Transverse colon (tissue), 4 donors: Measurements from ENCODE around the gene DTX3L. TPM values are rescaled to one million over a fixed set of nuclear protein-coding genes. Genes with fewer than 3 reads are reported as not detected.

Source experiments
- DNase-seq: peaks from one replicate; pipeline ENCODE4 v3.0.0-alpha.2; 2019
- H3K27ac ChIP-seq, 4 donors: fragments of 200-600 bp; sonication (generic); 2 replicates each; pipeline ENCODE4 v1.5.1; 2016 to 2018; ENCODE audit warnings: inconsistent platforms in 4 of 4
- H3K27me3 ChIP-seq: fragments of 200-600 bp; sonication (generic); 2 replicates; pipeline ENCODE4 v1.5.1; 2017; ENCODE audit warnings: inconsistent platforms
- H3K36me3 ChIP-seq, 4 donors: fragments of 200-600 bp; sonication (generic); 2 replicates each; pipeline ENCODE4 v1.5.1; 2017 to 2019; ENCODE audit warnings: inconsistent platforms in 4 of 4
- H3K4me1 ChIP-seq, 4 donors: fragments of 200-600 bp; sonication (generic); 2 replicates each; pipeline ENCODE4 v1.5.1; 2017 to 2020; ENCODE audit warnings: inconsistent platforms in 4 of 4
- H3K4me3 ChIP-seq, 4 donors: fragments of 200-600 bp; sonication (generic); 1 replicate in 1 of 4; 2 replicates in 3 of 4; pipeline versions ENCODE4 v1.5.1 to v1.6.1; 2017 to 2019; ENCODE audit warnings: inconsistent platforms in 4 of 4
- H3K9me3 ChIP-seq, 2 donors: fragments of 200-600 bp; sonication (generic); 2 replicates each; pipeline ENCODE4 v1.5.1; 2017 to 2019; ENCODE audit warnings: inconsistent platforms in 2 of 2
- CTCF ChIP-seq, 5 experiments: fragments of 200-600 bp in 3 of 5; fragments of 450-650 bp in 2 of 5; sonication (generic) in 3 of 5; IDR thresholded peaks; 1 replicate in 2 of 5; 2 replicates in 3 of 5; pipeline ENCODE4 v1.5.1; 2016 to 2017; ENCODE audit warnings: antibody characterized with exemption in 5 of 5, inconsistent platforms in 3 of 5, mild to moderate bottlenecking in 2 of 5, moderate library complexity in 1 of 5
- EP300 ChIP-seq: sonication (generic); formaldehyde crosslinking; IDR thresholded peaks from one replicate; pipeline ENCODE4 v1.6.1; 2017; ENCODE audit warnings: antibody characterized with exemption, low read depth
- POLR2A ChIP-seq: fragments of 450-650 bp; IDR thresholded peaks from one replicate; pipeline ENCODE4 v1.6.1; 2016; ENCODE audit warnings: antibody characterized with exemption, mild to moderate bottlenecking, moderate library complexity
- POLR2AphosphoS5 ChIP-seq, 3 donors: sonication (generic); formaldehyde crosslinking; IDR thresholded peaks; one replicate each; pipeline ENCODE4 v1.6.1; 2016; ENCODE audit warnings: antibody characterized with exemption in 3 of 3
- WGBS, 2 donors: methylation state at CpG; one replicate each; pipeline ENCODE4 v1.1.5; 2018; ENCODE audit warnings: low coverage in 1 of 2; 5-methylcytosine and 5-hydroxymethylcytosine counted together
- in situ Hi-C, 4 donors: fragments of 200-750 bp; cut with MboI; loops; one replicate each; pipeline versions ENCODE4 v1.15.0 to v1.15.1; 2017; ENCODE audit warnings: low sequenced_read_pairs in 3 of 4, low pct_ligation_motif_present in 1 of 4, low pct_unique_long_range_greater_than_20kb in 1 of 4
- intact Hi-C: fragments of 100-400 bp; cut with DNase I; formaldehyde crosslinking; loops from one replicate; pipeline ENCODE4 v1.15.1; 2023; ENCODE audit warnings: low total_unique reads
- total RNA-seq, 4 donors: library from RNA; depleted of rRNA; stranded (reverse); fragments of >200 nt; gene quantifications; one replicate each; pipeline ENCODE4 v1.1.0, GENCODE V29; 2016

Gene DTX3L
- total RNA-seq, 4 donors from 2014 or later: 22.3 to 32.4 (median 26.7) TPM

- no peaks in the 10 kb centered on the region for H3K4me1 ChIP-seq
- H3K27me3 ChIP-seq: no peaks in the 10 kb centered on the region
- no peaks in the 10 kb centered on the region for H3K9me3 ChIP-seq
- TF ChIP-seq POLR2AphosphoS5 (IDR thresholded peaks at IDR 0.05) (no peak), CTCF (IDR thresholded peaks at IDR 0.05) (no peak), POLR2A (no peak), EP300 (no peak)
- intact Hi-C loops: no loop called here
- H3K36me3 ChIP-seq: no peaks in the 10 kb centered on the region
- no peak overlapping the region for H3K27ac ChIP-seq
- in situ Hi-C loops: no loop called here
- DNase-seq: no peak
- H3K4me3 ChIP-seq: no peak overlapping the region
- 95 to 98% methylated on average over 2 of the region's 2 CpGs for WGBS, 2 donors
Observed at GRCh38 chr3:122590610-122591009, 26.5 kb downstream of the DTX3L start.

- no peak overlapping the region for H3K4me3 ChIP-seq
- in situ Hi-C loops: no loop called here
- H3K36me3 ChIP-seq: no peaks in the 10 kb centered on the region
- H3K4me1 ChIP-seq: no peaks in the 10 kb centered on the region
- H3K27ac ChIP-seq: no peak overlapping the region
- H3K9me3 ChIP-seq: no peaks in the 10 kb centered on the region
- TF ChIP-seq CTCF (IDR thresholded peaks at IDR 0.05): no peak
- no peak for TF ChIP-seq EP300
- no peak for TF ChIP-seq POLR2AphosphoS5 (IDR thresholded peaks at IDR 0.05)
- no peak for TF ChIP-seq POLR2A
- intact Hi-C loops: no loop called here
- H3K27me3 ChIP-seq: no peaks in the 10 kb centered on the region
- DNase-seq: no peak
Observed at GRCh38 chr3:122594025-122594424, 29.9 kb downstream of the DTX3L start.

GRCh38 chr3:122598151-122598550 lies 34.0 kb downstream of the DTX3L start:
- in situ Hi-C loops: no loop called here
- Histone ChIP-seq H3K27ac (no peak overlapping the region), H3K36me3 (no peaks in the 10 kb centered on the region), H3K4me3 (no peak overlapping the region), H3K4me1 (no peaks in the 10 kb centered on the region), H3K27me3 (no peaks in the 10 kb centered on the region), H3K9me3 (no peaks in the 10 kb centered on the region)
- TF ChIP-seq POLR2AphosphoS5 (IDR thresholded peaks at IDR 0.05) (no peak), POLR2A (no peak), EP300 (no peak), CTCF (IDR thresholded peaks at IDR 0.05) (no peak)
- WGBS, 2 donors: 90% methylated on average over 3 of the region's 3 CpGs; no CpG with 5 or more reads in 1 of the 2 donors
- no peak for DNase-seq
- intact Hi-C loops: no loop called here

DNA sequence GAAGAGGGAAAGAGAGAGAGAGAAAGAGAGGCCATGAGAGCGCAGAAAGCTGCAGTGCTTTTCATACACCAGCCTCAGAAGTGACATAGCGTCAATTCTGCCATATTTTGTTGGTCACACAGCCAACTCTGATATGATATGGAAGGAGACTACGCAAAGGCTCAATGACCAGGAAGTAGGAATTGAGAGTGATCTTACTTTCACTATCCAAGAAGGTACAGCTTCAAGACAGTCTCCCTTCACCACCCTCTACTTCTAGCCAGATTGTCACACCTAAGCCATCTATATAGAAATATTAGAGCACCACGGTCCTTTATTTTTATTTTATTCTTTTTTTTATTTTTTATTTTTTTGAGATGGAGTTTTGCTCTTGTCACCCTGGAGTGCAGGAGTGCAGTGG lies 34.4 kb downstream of the DTX3L start:
- intact Hi-C loops: no loop called here
- in situ Hi-C loops: no loop called here
- 0 to 78% methylated on average over 1 to 4 of the region's 4 CpGs for WGBS, 2 donors

GRCh38 chr3:122602011-122602710 lies 38.0 kb downstream of the DTX3L start:
- TF ChIP-seq EP300 (no peak), POLR2AphosphoS5 (IDR thresholded peaks at IDR 0.05) (no peak), CTCF (IDR thresholded peaks at IDR 0.05) (no peak), POLR2A (no peak)
- intact Hi-C loops: no loop called here
- Histone ChIP-seq H3K9me3 (no peaks in the 10 kb centered on the region), H3K27me3 (no peaks in the 10 kb centered on the region), H3K36me3 (no peaks in the 10 kb centered on the region), H3K4me1 (no peaks in the 10 kb centered on the region), H3K4me3 (no peak overlapping the region), H3K27ac (no peak overlapping the region)
- DNase-seq: no peak
- WGBS, 2 donors: 46 to 58% methylated on average over 5 of the region's 5 CpGs
- in situ Hi-C loops: no loop called here

More for the DNA sequence above, 34.4 kb downstream of the DTX3L start:
- H3K27ac ChIP-seq: no peak overlapping the region
- no peak for DNase-seq
- H3K36me3 ChIP-seq: no peaks in the 10 kb centered on the region
- no peak for TF ChIP-seq EP300
- no peak for TF ChIP-seq POLR2A
- no peak overlapping the region for H3K4me3 ChIP-seq
- H3K9me3 ChIP-seq: no peaks in the 10 kb centered on the region
- no peaks in the 10 kb centered on the region for H3K27me3 ChIP-seq
- H3K4me1 ChIP-seq: no peaks in the 10 kb centered on the region
